HepG2 (cell line): ENCODE results near the gene ABHD3. TPM values are rescaled to one million over a fixed set of nuclear protein-coding genes. Genes with fewer than 3 reads are reported as not detected.

Experiments used
- CREB1 ChIP-seq, 2 experiments: fragments of 450-650 bp in 1 of 2; IDR thresholded peaks; 2 replicates each; pipeline ENCODE4 v1.6.1; 2016 to 2017; ENCODE audit warnings: control low read depth in 1 of 2, mild to moderate bottlenecking in 1 of 2, missing compliant biosample characterization in 1 of 2, missing genetic modification characterization in 1 of 2
- DR1 ChIP-seq: sonication (generic); formaldehyde crosslinking; IDR thresholded peaks from 2 replicates; pipeline ENCODE4 v1.8.0; 2021; ENCODE audit warnings: mild to moderate bottlenecking, missing genetic modification reagents, inconsistent platforms
- ETS1 ChIP-seq: sonication (generic); formaldehyde crosslinking; IDR thresholded peaks from 2 replicates; pipeline ENCODE4 v1.4.0; 2020; ENCODE audit warnings: missing genetic modification reagents
- GPN1 ChIP-seq: sonication (generic); formaldehyde crosslinking; IDR thresholded peaks from 2 replicates; pipeline ENCODE4 v1.5.1; 2020; ENCODE audit warnings: missing genetic modification reagents, borderline replicate concordance
- HDAC6 ChIP-seq: fragments of 200-600 bp; sonication (generic); IDR thresholded peaks from 2 replicates; pipeline ENCODE4 v1.7.0; 2017; ENCODE audit warnings: mild to moderate bottlenecking, antibody characterized with exemption, low read length, low read depth
- HHEX ChIP-seq: IDR thresholded peaks from 2 replicates; pipeline ENCODE4 v1.6.1; 2016; ENCODE audit warnings: control low read depth
- HIC2 ChIP-seq: sonication (generic); formaldehyde crosslinking; IDR thresholded peaks from 2 replicates; pipeline ENCODE4 v1.9.0; 2022; ENCODE audit warnings: low read depth, missing genetic modification reagents
- IKZF1 ChIP-seq: fragments of 450-650 bp; IDR thresholded peaks from 2 replicates; pipeline ENCODE4 v1.7.1; 2016
- KLF11 ChIP-seq: IDR thresholded peaks from 2 replicates; pipeline ENCODE4 v1.6.1; 2016; ENCODE audit warnings: missing compliant biosample characterization
- MAFF ChIP-seq: IDR thresholded peaks from 2 replicates; pipeline ENCODE4 v1.6.1; 2011; ENCODE audit warnings: low read depth, low read length, improper control_type of control experiment
- MYC ChIP-seq: sonication (generic); formaldehyde crosslinking; IDR thresholded peaks from 2 replicates; pipeline ENCODE4 v1.9.0; 2021; ENCODE audit warnings: missing genetic modification reagents, borderline replicate concordance
- NR2F1 ChIP-seq, 2 experiments: fragments of 450-650 bp in 1 of 2; formaldehyde crosslinking in 1 of 2; IDR thresholded peaks; 2 replicates each; pipeline versions ENCODE4 v1.5.0 to v1.6.1; 2016 to 2020; ENCODE audit warnings: mild to moderate bottlenecking in 1 of 2, missing compliant biosample characterization in 1 of 2, missing genetic modification reagents in 1 of 2, moderate library complexity in 1 of 2
- SALL2 ChIP-seq: sonication (generic); formaldehyde crosslinking; IDR thresholded peaks from 2 replicates; pipeline ENCODE4 v1.8.1; 2023; ENCODE audit warnings: mild to moderate bottlenecking, missing genetic modification reagents, inconsistent platforms
- SOX5 ChIP-seq: IDR thresholded peaks from 2 replicates; pipeline ENCODE4 v1.6.1; 2016; ENCODE audit warnings: borderline replicate concordance
- TCF7 ChIP-seq: sonication (generic); IDR thresholded peaks from 2 replicates; pipeline ENCODE4 v1.6.1; 2016; ENCODE audit warnings: antibody characterized with exemption, low read depth
- THRA ChIP-seq: sonication (generic); formaldehyde crosslinking; IDR thresholded peaks from 2 replicates; pipeline ENCODE4 v1.4.0; 2020; ENCODE audit warnings: missing genetic modification reagents, borderline replicate concordance
- XBP1 ChIP-seq: sonication (generic); formaldehyde crosslinking; IDR thresholded peaks from 2 replicates; pipeline ENCODE4 v1.5.0; 2020; ENCODE audit warnings: missing genetic modification reagents
- ZNF124 ChIP-seq: sonication (generic); formaldehyde crosslinking; IDR thresholded peaks from 2 replicates; pipeline ENCODE4 v1.4.0; 2020; ENCODE audit warnings: missing genetic modification reagents
- ZNF780A ChIP-seq: sonication (generic); formaldehyde crosslinking; IDR thresholded peaks from 2 replicates; pipeline ENCODE4 v1.8.0; 2022; ENCODE audit warnings: mild to moderate bottlenecking, missing genetic modification reagents, moderate library complexity
- ZNF891 ChIP-seq: sonication (generic); formaldehyde crosslinking; IDR thresholded peaks from 2 replicates; pipeline ENCODE4 v1.5.0; 2020; ENCODE audit warnings: mild to moderate bottlenecking, missing genetic modification reagents
- polyA plus RNA-seq, 8 experiments: library from polyadenylated mRNA; depleted of rRNA in 3 of 8; stranded (reverse) in 7 of 8; unstranded in 1 of 8; fragments of >200 nt; fragmentation: Illumina TruSeq in 4 of 8; extraction: Trizol in 4 of 8; gene quantifications; 2 replicates each; pipeline versions ENCODE4 v1.2.1 to v1.2.3, GENCODE V29; 2011 to 2016; ENCODE audit warnings: low read depth in 4 of 8, missing spikeins in 1 of 8, mixed read lengths in 1 of 8; ENCODE audit not compliant: insufficient read depth in 1 of 8
- total RNA-seq, 5 experiments: library from RNA; depleted of rRNA; stranded (reverse); fragments of >200 nt; fragmentation: Illumina TruSeq; extraction: Trizol; gene quantifications; 2 replicates each; pipeline ENCODE4 v1.2.3, GENCODE V29; 2016; ENCODE audit warnings: low read depth in 1 of 5
- TF ChIP-seq, protein P1 (sequence below): sonication (generic); formaldehyde crosslinking; conservative IDR thresholded peaks from 2 replicates; pipeline ENCODE4 v1.8.0; 2022; ENCODE audit warnings: missing genetic modification reagents
- TF ChIP-seq, protein P2 (sequence below): sonication (generic); formaldehyde crosslinking; IDR thresholded peaks from 2 replicates; pipeline ENCODE4 v1.5.1; 2020; ENCODE audit warnings: missing genetic modification reagents, mild to moderate bottlenecking, borderline replicate concordance

The ABHD3 gene
- total and polyA plus RNA-seq, 2 of the 13 experiments (the other 11 are each of a cell fraction or from before 2014, with no cell fraction given), result 32.1 to 40.2 TPM

GRCh38 chr18:21612125-21613039 lies 92.2 kb downstream of the ABHD3 start, which contains the start of gene SNRPD1 (continued):
- TF ChIP-seq MYC (peak; percentile 100), ZNF124 (CRISPR knock-in tag) (peak; percentile 90), MAFF (no peak), ZNF891 (CRISPR knock-in tag) (peak; percentile 91), HHEX (no peak), NR2F1 (CRISPR knock-in tag; IDR thresholded peaks at IDR 0.05) (no peak), ETS1 (CRISPR knock-in tag) (no peak), HIC2 (CRISPR knock-in tag) (no peak), SOX5 (peak; percentile 68; the same call in 1 of the 2 replicates), DR1 (CRISPR knock-in tag) (peak; percentile 87), TCF7 (no peak), IKZF1 (no peak), XBP1 (peak; percentile 36; the same call in 1 of the 2 replicates), KLF11 (CRISPR knock-in tag) (peak; percentile 96), CREB1 (IDR thresholded peaks at IDR 0.05) (peak; percentile 71), CREB1 (CRISPR knock-in tag; IDR thresholded peaks at IDR 0.05) (peak; percentile 88), ZNF780A (peak; percentile 79), GPN1 (CRISPR knock-in tag) (peak; percentile 74; the same call in 1 of the 2 replicates), SALL2 (peak; percentile 90), HDAC6 (no peak), THRA (CRISPR knock-in tag) (peak; percentile 80)
- TF ChIP-seq, protein P1, sequence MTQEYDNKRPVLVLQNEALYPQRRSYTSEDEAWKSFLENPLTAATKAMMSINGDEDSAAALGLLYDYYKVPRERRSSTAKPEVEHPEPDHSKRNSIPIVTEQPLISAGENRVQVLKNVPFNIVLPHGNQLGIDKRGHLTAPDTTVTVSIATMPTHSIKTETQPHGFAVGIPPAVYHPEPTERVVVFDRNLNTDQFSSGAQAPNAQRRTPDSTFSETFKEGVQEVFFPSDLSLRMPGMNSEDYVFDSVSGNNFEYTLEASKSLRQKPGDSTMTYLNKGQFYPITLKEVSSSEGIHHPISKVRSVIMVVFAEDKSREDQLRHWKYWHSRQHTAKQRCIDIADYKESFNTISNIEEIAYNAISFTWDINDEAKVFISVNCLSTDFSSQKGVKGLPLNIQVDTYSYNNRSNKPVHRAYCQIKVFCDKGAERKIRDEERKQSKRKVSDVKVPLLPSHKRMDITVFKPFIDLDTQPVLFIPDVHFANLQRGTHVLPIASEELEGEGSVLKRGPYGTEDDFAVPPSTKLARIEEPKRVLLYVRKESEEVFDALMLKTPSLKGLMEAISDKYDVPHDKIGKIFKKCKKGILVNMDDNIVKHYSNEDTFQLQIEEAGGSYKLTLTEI (CRISPR knock-in tag), result no peak
- TF ChIP-seq, protein P2, sequence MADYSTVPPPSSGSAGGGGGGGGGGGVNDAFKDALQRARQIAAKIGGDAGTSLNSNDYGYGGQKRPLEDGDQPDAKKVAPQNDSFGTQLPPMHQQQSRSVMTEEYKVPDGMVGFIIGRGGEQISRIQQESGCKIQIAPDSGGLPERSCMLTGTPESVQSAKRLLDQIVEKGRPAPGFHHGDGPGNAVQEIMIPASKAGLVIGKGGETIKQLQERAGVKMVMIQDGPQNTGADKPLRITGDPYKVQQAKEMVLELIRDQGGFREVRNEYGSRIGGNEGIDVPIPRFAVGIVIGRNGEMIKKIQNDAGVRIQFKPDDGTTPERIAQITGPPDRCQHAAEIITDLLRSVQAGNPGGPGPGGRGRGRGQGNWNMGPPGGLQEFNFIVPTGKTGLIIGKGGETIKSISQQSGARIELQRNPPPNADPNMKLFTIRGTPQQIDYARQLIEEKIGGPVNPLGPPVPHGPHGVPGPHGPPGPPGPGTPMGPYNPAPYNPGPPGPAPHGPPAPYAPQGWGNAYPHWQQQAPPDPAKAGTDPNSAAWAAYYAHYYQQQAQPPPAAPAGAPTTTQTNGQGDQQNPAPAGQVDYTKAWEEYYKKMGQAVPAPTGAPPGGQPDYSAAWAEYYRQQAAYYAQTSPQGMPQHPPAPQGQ (CRISPR knock-in tag), result no peak
